DMS 273 (cell line): ENCODE measurements around the gene RAP1GDS1.
"Not testable (repeated sequence)": the region's sequence is repeated elsewhere in the genome, so short reads cannot be mapped to it uniquely, and the experiment has no call there.

Experiments used
- DNase-seq: peaks from one replicate; lab custom pipeline; 2025; ENCODE audit not compliant: unreplicated experiment; lab: John Stamatoyannopoulos, UW

The RAP1GDS1 gene

GRCh38 chr4:98285676-98286075 is 24.5 kb downstream of the RAP1GDS1 start:
- DNase-seq, result no peak

DNA sequence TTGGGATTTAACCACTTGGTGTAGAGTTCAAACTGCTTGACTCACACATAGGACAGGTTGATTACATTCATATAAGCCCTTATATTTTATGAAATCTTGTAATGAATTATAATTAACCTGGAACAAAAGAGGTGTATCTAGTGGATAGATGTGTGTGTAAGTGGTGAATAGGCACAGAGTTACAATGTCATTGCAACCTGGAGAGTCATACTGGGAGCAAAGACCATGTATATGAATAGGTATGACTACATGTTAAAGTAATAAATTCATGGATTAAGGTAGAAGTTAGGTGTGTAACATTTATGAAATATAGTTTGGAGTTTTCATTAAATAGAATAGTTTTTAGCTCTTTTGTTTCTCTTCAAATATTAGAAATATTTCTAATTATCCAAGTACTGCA is 26.1 kb downstream of the RAP1GDS1 start:
- DNase-seq, result no peak

DNA sequence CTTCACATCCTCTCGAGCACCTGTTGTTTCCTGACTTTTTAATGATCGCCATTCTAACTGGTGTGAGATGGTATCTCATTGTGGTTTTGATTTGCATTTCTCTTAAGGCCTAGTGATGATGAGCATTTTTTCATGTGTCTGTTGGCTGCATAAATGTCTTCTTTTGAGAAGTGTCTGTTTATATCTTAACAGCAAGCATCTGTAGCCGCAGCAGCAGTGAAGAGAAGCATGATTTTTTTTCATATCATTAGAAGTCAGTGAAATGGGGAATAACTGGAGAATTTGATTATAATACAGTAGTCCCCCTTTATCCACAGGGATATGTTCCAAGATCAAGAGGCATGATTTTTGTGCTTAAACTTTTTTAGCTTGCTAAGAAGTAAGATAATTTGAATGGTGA is 27.5 kb downstream of the RAP1GDS1 start:
- DNase-seq, result not testable (repeated sequence)

DNA sequence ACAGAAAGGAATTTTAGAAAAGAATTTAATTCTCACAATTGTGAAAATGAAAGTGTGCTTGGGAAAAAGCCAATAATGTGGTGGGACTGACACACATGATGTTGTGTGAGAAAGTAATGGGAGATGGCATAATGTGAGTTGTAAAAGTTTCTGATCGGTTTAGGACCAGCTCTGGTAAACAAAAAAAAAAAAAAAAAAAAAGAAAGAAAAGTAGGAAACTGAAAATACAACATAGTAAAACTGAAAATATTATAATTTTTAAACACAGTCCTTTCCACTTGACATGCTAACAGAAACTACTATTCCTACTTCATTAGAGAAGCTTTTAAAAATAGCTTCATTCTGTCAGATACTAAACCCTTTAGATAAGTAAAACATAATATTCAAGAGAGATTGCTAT is 28.2 kb downstream of the RAP1GDS1 start:
- DNase-seq, result no peak

GRCh38 chr4:98290511-98290910 is 29.3 kb downstream of the RAP1GDS1 start:
- no peak for DNase-seq

GRCh38 chr4:98293104-98293887 is 32.1 kb downstream of the RAP1GDS1 start:
- DNase-seq, result no peak

GRCh38 chr4:98298022-98298421 is 36.8 kb downstream of the RAP1GDS1 start:
- no peak for DNase-seq

- DNase-seq, result no peak
Measured at GRCh38 chr4:98300706-98301105, 39.5 kb downstream of the RAP1GDS1 start.

GRCh38 chr4:98305576-98305975 is 44.4 kb downstream of the RAP1GDS1 start:
- DNase-seq, result no peak

GRCh38 chr4:98310867-98311266 is 49.7 kb downstream of the RAP1GDS1 start:
- DNase-seq, result no peak

- DNase-seq, result no peak
Measured at GRCh38 chr4:98311656-98312055, 50.5 kb downstream of the RAP1GDS1 start.

GRCh38 chr4:98314791-98315565 is 53.8 kb downstream of the RAP1GDS1 start:
- DNase-seq, result no peak

GRCh38 chr4:98318521-98318920 is 57.3 kb downstream of the RAP1GDS1 start:
- DNase-seq, result no peak

- no peak for DNase-seq
Measured at GRCh38 chr4:98319021-98319420, 57.8 kb downstream of the RAP1GDS1 start.

- DNase-seq, result no peak
Measured at GRCh38 chr4:98326168-98326567, 65.0 kb downstream of the RAP1GDS1 start.

GRCh38 chr4:98327694-98328093 is 66.5 kb downstream of the RAP1GDS1 start:
- DNase-seq, result no peak

GRCh38 chr4:98329879-98330640 is 68.9 kb downstream of the RAP1GDS1 start:
- DNase-seq, result not testable (repeated sequence)

DNA sequence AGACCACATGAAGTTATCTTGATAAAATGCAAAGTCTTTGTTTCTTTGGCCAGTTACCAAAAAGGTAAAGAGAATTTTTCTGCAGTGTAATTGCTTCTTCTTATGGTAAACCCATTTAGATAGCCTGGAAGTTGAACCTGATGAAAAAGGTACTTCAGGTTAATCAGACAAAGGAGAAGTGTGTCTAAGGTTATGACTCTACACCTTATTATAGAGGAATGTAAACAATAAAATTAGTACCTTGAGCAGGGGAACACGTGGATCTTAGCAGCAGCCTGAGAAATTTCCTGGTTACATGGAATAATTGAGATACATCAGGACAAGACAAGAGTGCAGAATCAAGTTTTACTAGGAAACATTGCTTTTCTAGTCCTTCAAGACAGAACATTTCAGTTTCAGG is 70.8 kb downstream of the RAP1GDS1 start:
- DNase-seq, result no peak

DNA sequence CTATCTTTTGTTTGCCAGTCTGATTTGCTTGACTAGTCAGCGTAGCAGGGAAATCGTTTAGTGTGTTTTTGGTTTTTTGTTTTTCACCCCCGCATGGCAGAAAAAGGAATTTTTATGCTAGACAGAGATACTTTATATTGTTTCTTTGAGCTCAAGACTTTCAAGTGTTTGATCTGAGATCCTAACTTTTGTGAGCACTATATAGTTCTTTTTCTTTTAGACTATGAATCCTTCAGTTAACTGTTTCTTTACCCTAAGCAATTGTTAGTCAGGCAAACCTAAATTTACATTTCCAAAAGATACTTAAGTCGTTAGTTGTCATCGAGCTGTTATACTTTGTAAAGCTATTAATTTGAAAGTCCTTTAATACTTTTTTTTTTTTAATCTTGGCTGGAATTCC is 73.3 kb downstream of the RAP1GDS1 start:
- no peak for DNase-seq

GRCh38 chr4:98338761-98339438 is 77.7 kb downstream of the RAP1GDS1 start:
- DNase-seq, result no peak

DNA sequence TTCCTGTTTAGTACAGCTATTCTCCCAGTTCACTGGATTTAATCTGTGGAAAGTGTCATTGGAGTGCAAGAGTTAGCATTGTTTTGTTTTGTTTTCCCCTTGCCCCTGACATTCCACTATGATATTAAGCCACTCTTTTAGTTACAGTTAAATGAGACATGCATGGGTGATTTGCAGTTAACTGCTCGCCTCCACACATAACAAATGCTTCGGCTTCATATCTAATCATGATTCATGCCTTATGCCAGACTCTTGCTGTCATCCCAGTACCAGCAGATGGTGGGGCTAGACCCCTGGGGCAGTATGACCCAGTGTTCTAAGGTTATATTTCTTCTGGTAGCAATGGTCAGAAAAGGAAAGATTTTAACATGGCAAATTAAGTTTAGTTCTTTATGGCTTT is 80.1 kb downstream of the RAP1GDS1 start:
- DNase-seq, result peak; percentile 87
